GM12891 (cell line): ENCODE data around the gene CCDC9B.

Experiments used
- POLR2A ChIP-seq: IDR thresholded peaks from 2 replicates; pipeline ENCODE4 v1.6.1; 2011; ENCODE audit warnings: low read depth, low read length, control low read depth
- POLR2AphosphoS5 ChIP-seq: IDR thresholded peaks from 2 replicates; pipeline ENCODE4 v1.6.1; 2011; ENCODE audit warnings: low read depth, low read length, control low read depth
- POU2F2 ChIP-seq: IDR thresholded peaks from 2 replicates; pipeline ENCODE4 v1.6.1; 2011; ENCODE audit warnings: low read depth, mild to moderate bottlenecking, control low read depth, low read length, moderate library complexity
- SPI1 ChIP-seq: IDR thresholded peaks from 2 replicates; pipeline ENCODE4 v1.6.1; 2011; ENCODE audit warnings: low read depth, low read length, control low read depth
- TAF1 ChIP-seq: IDR thresholded peaks from 2 replicates; pipeline ENCODE4 v1.6.1; 2011; ENCODE audit warnings: low read depth, low read length, control low read depth

DNA sequence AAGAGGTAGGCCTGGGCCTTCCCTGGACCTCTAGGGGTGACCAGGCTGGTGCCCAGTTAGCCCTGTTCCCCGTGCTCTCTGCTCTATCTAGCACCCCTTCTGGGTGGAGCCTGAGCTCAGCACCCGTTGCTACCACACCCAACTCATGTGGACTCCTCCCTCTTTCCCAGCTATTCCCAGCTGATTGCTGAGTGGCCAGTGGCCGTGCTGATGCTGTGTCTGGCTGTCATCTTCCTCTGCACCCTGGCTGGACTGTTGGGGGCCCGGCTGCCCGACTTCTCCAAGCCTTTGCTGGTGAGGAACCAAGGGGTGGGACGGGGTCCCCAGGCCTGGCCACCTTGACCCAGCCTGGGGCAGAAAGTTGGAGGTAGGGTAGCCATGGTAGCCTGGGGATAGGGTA lies 23.5 kb upstream of the CCDC9B start:
- TF ChIP-seq POLR2AphosphoS5 (no peak), POLR2A (no peak), TAF1 (no peak), SPI1 (no peak), POU2F2 (no peak)
